SK-N-MC (cell line): ENCODE measurements around the gene MTCL1.

Experiments
- EZH2 ChIP-seq: fragments of 200-600 bp; sonication (generic); IDR thresholded peaks from one replicate; pipeline ENCODE4 v1.6.1; 2017; ENCODE audit warnings: antibody characterized with exemption
- FOXP2 ChIP-seq: optimal IDR thresholded peaks from 2 replicates; pipeline ENCODE3; 2011; ENCODE audit warnings: mild to moderate bottlenecking, moderate library complexity; ENCODE audit not compliant: insufficient read depth; ENCODE audit errors: extremely low read length, control extremely low read depth
- POLR2AphosphoS5 ChIP-seq: IDR thresholded peaks from 2 replicates; pipeline ENCODE4 v1.6.1; 2012; ENCODE audit warnings: mild to moderate bottlenecking, low read depth, low read length, borderline replicate concordance

- TF ChIP-seq EZH2 (no peak), POLR2AphosphoS5 (no peak), FOXP2 (no peak)
Measured at GRCh38 chr18:8858888-8859511, 153.6 kb downstream of the MTCL1 start.
